GM18519 (cell line): ENCODE measurements around the gene SPOP.
"Not testable (repeated sequence)": the region's sequence is repeated elsewhere in the genome, so short reads cannot be mapped to it uniquely, and the experiment has no call there.

Experiments used
- ATAC-seq: cut with Tn5 transposase; IDR thresholded peaks from one replicate; pipeline ENCODE4 v1.9.1; 2021; ENCODE audit warnings: mild to moderate bottlenecking, moderate library complexity; ENCODE audit not compliant: unreplicated experiment, low FRiP score

The SPOP gene

DNA sequence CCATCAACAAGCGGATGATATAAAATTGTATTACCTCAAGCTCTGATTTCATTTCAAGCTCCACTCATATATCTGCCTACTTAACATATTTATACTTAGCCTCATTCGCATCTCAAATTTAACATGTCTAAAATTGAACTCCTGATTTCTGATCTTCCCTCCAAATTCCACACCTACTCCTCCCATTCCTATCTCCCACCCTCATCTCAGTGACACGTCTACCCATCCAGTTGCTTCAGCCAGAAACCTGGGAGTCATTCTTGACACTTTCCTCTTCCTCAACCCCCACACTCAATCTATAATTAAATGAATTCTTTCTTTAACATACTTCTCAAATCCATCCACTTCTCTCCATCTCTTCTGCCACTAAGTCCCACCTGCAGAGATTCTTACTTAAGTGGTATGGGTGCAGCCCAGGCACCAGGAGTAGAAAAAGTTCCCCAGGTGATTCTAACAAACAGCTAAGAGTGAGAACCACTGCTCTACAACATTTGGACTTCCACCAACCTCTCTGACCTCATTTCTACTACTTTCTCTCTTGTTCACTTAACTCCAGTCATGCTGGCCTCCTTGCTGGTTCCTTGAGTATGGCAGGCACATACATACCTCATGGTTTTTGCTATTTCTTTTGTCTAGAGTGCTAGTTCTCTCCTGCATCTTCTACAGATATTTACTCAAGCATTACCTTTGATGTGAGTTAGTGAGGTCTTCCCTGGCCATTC lies 18.1 kb downstream of the SPOP start:
- no peak for ATAC-seq

DNA sequence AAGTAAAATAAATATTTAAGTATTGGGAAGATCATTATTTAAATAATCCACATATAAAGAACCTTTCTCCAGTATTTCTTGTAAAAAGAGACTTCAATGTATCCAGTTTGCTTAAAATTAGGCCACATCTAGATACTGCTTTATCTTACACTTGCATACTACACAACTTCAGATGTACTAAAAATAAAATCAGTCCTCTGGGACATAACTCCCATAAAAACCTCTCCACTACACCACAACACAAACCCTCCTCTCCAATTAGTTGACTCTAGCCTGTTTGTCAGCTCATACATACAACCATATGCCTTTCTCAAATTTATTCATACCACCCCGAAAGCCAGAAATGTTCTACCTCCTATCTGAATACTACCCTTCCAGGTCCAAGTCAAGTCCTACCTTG lies 21.6 kb downstream of the SPOP start:
- ATAC-seq = no peak

DNA sequence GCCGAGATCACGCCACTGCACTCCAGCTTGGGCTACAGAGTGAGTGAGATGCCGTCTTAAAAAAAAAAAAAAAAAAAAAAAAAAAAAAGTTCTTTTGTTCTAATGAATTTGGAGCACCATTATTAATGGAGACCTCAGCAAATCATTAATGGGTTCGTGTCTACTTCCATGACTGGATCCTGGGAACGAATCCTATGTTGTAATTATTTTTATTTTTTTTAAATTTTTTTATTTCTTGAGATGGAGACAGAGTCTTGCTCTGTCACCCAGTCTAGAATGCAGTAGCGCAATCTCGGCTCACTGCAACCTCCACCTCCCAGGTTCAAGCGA lies 30.7 kb downstream of the SPOP start:
- no peak for ATAC-seq

DNA sequence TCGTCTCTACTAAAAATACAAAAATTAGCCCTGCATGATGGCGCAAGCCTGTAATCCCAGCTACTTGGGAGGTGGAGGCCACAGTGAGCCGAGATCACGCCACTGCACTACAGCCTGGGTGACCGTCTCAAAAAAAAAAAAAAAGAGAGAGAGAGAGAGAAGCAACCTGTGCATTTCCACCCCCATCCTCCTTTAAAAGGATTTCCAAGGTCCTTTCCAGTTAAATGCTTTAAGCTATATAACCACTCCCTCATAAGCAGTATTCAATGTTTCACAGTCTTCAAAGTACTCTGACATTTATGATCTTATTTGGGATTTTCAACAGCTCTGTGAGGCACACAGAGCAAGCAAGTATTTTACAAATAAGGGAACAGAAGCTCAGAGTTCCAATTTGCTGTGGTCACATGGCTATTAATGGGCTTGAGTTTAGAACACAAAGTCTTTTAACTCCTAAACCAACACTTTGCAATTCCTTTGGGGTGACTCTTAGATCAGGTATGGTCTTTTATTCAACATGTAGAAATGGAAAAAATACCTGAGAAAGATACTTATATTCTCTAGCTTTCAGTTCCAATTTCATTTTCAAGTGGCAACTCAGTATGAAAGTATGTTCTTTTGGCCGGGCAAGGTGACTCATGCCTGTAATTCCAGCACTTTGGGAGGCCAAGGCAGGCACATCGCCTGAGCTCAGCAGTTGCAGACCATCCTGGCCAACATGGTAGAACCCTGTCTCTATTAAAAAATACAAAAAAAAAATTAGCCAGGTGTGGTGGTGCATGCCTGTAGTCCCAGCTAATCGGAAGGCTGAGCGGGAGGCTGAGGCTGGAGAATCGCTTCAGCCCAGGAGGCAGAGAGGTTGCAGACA lies 31.3 kb downstream of the SPOP start:
- ATAC-seq = no peak

DNA sequence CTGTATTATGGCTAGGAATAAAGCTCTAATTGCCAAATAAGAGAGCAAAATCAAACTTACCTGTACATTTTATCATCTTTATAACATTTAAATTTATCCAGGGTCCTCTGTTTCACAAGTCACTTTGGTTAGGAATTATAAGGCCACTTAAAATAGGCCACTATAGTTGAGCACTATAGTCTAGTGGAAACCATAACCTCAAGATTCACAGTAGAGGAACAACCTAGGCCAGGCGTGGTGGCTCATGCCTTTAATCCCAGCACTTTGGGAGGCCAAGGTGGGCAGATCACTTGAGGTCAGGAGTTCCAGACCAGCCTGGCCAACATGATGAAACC lies 31.9 kb downstream of the SPOP start:
- ATAC-seq = not testable (repeated sequence)

DNA sequence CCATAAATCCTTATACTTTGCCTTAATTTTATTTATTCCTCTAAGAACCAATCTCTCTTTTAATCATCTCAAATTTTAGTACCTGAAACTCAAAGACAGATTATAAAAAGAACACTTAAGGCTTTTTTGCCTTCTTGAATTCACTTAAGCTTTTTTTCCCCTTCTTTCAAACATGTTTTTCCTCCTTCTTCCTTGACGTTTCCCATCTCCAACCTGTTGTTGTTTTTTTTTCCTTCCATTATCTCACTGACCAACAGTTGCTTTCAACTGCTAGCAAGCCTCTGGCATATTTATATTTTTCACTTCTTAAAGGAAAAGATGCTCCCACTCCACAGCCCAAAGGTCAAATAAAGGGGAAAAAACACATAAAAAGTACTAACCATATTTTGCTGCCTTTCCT lies 32.2 kb downstream of the SPOP start:
- no peak for ATAC-seq

DNA sequence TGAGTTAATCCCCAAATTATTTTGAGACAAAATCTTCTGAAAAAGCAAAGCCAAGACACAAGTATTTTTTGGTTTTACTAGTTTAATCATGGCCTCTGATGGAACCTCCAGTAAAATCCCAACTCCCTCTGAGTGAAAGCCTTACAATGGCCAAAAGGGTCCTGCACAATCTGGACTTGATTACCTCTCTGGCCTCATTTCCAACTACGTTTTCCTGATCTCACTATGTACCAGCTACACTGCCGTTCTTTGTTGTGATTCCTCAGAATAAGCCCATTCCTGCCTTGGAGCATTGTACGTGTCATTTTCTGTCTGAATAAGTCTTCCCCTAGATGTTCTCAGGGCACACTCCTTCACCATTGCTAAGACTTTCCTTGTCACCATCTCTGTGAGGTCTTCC lies 37.3 kb downstream of the SPOP start:
- ATAC-seq = no peak

DNA sequence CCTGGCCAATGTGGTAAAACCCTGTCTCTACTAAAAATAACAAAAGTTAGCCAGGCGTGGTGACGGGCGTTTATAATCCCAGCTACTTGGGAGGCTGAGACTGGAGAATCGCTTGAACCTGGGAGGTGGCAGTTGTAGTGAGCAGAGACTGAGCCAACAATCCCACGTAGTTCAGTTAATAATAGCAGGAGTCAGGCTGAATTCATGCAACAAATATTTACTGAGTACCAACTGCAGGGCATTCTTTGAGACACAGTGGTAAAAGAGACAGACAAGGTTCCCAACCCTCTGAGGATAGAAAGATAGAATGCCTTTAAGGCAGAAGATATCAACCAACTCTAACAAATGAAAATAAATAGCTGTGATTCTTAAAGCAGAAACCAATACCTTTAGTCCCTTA lies 39.1 kb downstream of the SPOP start:
- ATAC-seq = no peak

DNA sequence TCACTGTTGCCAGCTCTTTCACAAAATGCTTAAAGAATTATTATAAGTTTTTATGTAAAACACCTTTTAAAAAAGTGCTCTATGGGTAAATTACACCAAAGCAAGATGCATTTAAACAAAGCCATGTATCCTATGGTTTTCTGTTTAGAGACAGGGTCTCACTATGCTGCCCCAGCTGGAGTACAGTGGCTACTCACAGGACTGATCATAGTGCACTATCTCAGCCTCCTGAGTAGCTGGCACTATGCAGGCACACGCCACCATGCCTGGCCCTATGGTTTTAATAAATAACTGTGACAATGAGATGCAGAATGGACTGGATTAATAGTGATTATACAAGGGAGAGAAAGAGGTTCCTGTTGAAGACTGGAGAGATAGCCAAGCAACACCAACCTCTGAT lies 40.2 kb downstream of the SPOP start:
- no peak for ATAC-seq

DNA sequence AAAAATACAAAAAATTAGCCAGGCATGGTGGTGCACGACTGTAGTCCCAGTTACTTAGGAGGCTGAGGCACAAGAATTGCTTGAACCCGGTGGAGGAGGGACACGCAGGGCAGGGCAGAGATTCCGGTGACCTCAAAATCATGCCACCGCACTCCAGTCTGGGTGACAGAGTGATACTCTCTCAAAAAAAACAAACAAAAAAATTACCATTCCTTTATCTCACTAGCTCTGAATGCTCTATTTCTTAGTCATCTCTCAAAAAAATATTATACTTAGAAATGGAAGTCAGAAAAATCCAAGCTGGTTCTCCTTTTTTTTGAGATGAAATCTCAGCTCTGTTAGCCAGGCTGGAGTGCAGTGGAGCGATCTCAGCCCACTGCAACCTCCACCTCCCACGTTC lies 40.8 kb downstream of the SPOP start:
- no peak for ATAC-seq

DNA sequence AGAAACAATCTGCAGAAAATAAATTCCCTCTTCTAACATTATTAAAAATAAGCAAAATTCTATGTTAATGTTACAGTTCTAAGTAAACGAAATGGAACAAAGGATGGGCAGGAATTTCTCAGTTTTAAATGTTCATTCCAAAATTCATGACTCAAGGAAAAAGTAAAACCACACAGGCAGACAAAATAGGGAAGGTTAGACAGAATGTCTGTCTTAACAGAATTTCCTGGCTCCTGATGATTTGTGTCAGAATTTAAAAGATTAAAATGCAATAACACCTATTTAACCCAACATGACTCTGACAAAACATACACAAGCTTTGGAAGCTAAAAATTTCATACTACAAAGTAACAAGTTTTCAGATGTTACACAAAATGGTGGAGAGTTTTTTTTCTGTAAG lies 42.8 kb downstream of the SPOP start:
- no peak for ATAC-seq

DNA sequence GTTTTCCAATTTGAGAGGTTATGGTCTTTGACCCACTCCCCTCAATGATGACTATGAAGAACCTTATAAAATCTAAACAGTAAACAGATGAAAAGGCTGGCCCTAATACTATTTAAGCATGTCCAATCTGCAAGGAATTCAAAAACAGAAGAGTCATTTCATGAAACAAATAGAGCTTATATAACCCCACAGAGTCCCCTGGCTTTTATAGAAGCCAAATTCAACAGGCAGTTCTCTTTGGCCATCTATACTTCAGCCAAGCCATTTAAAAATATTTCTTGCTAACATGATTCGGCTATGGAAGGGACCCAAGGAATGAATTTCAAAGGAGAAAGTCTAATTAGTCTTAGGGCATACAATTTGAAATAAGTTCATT lies 43.4 kb downstream of the SPOP start:
- no peak for ATAC-seq

DNA sequence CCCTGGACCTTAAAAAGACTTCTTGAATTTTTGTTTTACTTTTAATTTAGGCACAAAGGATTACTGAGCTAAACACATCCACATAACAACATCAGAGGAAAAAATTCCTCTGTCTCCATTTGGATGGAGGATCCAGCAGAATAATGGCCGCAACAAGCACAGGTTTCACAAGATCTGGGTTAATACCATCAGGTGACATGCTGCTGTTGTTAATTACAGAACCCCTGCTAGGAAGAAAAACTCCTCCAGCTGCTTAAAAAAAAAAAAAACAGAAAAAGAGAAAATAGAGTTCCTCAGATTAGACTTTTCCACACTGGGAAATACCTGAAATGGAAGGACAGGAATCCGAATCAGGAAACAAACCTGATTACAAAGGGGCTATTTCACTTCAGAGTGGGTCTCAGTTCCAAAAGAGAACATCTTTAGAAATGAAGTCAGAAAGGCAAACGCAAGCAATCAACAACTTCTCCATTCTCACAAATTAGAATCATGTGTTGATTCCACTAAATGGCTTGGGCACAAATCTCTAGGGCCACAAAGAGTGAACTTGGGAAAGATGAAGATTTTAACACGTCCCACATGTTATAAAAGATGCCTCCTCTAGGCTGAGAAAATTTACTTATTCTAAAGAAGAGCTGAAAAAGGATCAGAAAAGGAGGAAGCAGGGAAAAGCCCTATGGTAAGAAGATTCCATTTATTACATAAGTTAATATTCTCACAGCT lies 44.0 kb downstream of the SPOP start:
- no peak for ATAC-seq

DNA sequence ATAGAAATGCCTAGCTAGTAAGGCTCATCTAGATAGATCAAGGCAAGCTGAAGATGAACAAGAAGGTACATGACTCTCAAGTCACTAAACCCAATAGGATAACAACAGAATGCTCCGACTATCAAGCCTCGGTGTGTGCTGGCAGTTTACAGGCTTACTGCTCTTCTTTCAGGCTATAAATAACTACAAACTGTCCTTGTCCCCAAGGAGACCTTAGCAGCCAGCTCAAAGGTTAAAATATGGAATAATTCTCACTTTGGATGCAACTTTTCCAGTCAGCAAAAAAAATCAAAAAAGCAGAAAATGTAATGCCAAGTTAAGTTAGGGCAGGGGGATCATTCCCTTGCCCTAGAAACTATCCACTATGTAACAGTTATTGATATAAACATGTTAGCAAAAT lies 44.6 kb downstream of the SPOP start:
- no peak for ATAC-seq

DNA sequence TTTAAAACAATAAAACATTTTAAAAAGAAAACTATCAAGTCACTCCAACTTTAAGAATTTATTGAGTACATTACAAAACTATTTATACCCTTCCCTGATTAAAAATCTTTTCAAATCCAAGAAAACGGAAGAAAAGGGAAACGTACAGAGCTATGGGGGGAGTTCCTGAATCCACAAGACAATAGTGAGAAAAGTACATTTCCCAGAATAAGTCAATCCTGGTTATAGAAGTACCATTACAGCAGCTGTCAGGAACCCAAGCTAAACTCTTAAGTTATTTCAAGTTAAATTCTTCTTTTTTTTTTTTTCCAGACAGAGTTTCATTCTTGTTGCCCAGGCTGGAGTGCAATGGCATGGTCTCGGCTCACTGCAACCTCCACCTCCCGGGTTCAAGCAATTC lies 45.7 kb downstream of the SPOP start:
- no peak for ATAC-seq

DNA sequence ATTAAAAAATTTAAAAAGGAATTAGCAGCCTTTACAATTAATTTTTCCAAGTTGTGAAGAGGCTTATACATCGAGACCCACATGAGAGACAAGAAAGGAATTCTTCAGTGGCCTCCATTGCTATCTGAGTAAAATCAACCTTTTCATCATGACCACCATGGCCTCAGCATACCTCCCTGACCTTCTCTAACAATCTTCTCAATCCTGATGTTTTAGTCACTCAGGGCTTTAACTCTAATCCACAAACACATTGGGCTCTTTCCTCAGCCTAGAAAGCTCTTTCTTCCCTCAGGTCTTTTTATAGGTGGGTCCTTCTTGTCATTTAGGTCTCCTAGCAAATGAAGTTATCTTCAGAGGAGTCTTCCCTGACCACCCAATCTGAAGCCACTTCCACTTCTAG lies 46.4 kb downstream of the SPOP start:
- no peak for ATAC-seq

DNA sequence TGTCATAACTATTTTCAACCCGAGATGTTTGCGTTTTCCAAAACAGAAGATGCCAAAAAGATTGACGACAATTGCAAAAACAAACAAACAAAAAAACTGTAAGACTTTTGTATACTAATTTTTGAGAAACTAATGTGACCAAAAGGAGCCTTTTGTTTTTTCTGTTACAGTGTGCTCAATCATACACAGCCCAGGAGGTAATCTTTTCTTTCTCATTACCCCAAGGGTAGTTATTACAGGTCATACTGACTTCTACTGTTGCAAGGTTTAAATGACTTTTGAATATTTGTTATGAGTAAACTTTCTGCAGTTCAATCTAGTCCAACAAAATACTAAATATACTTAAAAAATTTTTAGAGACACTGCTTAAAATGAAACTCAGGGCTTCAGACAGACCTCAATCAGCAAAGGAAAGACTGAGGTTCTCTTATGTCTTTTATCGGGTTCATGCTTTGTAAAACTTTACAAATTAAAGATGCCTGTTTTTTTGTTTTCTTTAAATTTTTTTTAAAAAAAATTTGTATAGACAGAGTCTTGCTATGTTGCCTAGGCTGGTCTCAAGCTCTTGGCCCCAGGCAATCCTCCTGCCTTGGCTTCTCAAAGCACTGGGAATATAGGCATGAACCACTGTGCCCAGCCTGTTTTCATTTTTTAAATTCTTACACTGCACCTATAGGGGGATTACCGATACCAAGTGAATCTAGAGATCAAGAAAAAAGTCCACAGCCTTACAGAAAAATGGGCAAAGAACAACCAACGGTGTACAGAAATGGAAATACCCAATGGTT lies 47.6 kb downstream of the SPOP start:
- ATAC-seq = no peak

DNA sequence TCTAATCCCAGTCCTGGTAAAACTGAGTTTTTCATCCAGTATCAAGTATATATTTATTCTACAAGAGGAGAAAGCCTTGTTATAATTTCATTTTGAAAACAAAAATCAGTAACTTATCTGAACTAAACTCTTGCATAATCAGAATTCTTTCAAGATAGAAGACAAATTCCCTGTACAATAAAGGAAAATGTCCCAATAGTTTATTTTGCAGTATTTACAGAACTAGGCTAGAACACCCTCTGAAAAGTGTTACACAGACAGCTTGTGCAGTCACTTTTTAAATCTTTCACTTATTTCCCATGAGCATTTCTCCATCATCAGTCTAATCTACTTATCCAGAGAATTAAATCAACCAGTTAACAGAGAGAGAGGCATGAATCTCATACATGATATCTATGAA lies 48.5 kb downstream of the SPOP start:
- no peak for ATAC-seq

DNA sequence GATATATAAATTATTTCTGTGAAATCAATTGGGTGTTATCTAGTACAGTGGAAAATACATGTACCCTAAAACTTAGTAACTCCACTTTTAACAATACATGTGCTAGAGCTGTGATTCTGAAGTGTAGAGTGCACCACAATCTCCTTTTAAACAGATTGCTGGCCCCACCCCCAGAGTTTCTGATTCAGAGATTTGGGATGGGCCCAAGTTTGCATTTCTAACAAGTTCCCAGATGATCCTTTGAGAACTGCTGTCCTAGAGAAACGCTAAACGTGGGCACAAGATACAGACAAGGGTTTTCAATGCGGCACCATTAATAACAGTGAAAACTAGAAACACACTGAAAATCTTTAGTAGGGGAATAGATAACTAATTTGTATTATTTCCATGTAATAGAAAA lies 53.0 kb downstream of the SPOP start:
- no peak for ATAC-seq

DNA sequence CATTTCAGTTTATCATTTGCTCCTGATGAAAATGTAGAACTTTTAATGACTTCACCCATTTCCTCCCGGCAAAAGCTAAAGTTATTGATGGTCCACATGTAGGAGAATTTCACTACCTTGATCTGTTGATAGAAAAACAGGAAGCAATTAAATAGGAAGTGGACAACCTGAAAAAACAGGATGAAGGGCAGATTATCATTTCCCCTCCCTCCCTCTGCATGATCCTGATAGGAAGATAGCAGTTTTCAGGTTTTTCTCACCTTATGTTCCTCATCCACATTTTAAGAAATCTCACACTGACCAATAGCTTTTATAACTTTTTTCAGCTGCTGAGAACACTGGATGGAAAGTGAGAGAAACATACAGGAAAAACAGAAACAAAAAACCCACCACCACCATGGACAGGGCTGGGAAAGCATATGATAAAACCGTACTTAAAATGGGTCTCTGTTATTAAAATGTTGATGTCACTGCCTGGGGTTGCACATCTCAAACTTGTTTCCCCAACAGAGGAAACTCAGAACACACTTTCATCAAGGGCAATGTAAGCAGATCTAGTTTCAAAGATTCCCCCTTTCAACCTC lies 55.9 kb downstream of the SPOP start:
- ATAC-seq = no peak

DNA sequence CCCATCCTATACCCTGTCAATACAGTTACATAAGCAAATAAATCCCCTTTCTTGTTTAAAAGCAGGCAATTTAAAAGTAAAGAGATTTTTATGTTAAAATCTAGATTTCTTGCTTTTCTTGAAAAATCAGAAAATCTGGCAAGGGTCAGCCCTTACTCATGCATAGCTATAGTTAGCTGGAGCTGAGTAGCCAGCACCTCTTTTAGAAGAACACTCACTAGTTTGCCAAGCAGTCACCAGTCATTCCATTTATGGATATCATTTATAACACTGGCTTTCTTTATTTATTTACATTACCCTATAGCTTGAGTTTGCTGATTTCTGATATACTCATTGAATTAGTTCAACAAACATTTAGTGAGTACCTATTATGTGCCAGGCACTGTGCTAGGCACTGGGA lies 56.5 kb downstream of the SPOP start:
- no peak for ATAC-seq
